ENCODE results near the gene DNAJC4. TPM values are rescaled to one million over a fixed set of nuclear protein-coding genes. Genes with fewer than 3 reads are reported as not detected.
A peak's percentile ranks its signal among the peaks of the same experiment; 100 is the strongest.

DNAJC4 gene
- total and polyA plus RNA-seq, 9 of the 15 experiments (the other 6 are each of a cell fraction or from before 2014, with no cell fraction given): 4.0 to 32.6 (median 19.9) TPM

DNA sequence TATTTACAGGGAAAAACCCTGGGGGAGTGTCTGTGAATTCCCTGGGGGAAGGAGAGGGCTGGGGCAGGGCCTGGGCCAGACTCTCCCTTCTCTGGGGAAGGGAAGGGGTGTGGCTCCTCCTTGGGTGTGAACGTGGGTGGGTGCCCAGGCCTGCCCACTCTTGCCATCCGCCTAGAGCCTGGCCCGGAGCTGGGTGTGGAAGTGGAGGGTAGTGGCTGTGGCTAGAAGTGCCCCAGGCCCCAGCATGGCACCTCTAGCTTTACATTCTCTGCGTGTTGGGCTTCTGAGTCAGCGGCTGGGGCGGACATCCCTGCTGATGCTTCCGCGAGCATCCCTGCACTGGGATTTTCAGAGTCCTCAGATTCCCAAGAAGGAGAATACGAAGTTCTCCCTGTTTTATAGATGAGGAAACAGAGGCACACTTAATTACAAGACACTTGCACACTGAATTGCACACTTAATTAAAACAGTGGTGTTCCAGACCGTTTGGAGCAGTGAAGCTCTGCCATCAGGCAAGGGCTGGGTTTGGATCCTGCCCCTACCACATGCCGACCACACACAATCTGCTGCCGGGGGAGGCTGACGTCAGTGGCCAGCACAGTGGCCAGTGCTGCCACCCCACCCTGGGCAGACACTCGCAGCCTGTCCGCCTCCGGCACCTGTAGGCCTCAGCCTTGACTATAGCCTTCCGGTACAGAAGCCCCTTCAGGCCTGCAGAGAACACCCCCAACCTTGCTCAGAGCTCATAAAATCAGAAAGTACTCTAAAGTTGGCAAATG is 46.5 kb downstream of the DNAJC4 start:
- Histone ChIP-seq H3K9ac (ENCODE audit: insufficient read depth in 1 of 2, low read depth in 2 of 2, low read length in 2 of 2) (peak overlapping the region in 1 of 2 experiments; percentile 78; a peak in 2 of 4 replicates), H3K9me3 (replicated peaks; ENCODE audit: control insufficient read depth, insufficient read depth, low read depth, low read length) (no peaks in the 10 kb centered on the region), H2AFZ (ENCODE audit: low read depth, low read length) (no peak overlapping the region), H3K27me3 (ENCODE audit: control insufficient read depth in 2 of 2, insufficient read depth in 2 of 2, low read length in 2 of 2) (no peaks in the 10 kb centered on the region), H3K4me2 (ENCODE audit: insufficient read depth, low read length) (no peak overlapping the region), H3K4me3 (no peak overlapping the region), H3K27ac (ENCODE audit: extremely low read depth, low read depth, low read length) (no peak overlapping the region), H3K9me1 (ENCODE audit: control insufficient read depth, insufficient read depth, low read length) (no peaks in the 10 kb centered on the region), H3K36me3 (ENCODE audit: control insufficient read depth, insufficient read depth, low read length) (peaks cover 31% of the 10 kb centered on the region; the same call in 2 of the 3 replicates), H3K4me1 (replicated peaks in 1 of 2; ENCODE audit: control insufficient read depth in 2 of 2, insufficient read depth in 2 of 2, low read length in 2 of 2) (peaks cover 15 to 37% of the 10 kb centered on the region in 2 experiments), H3K79me2 (ENCODE audit: control insufficient read depth, insufficient read depth, low read length) (peaks cover 27% of the 10 kb centered on the region), H4K20me1 (replicated peaks; ENCODE audit: control insufficient read depth, insufficient read depth, low read length) (no peaks in the 10 kb centered on the region)
- DNase-seq (ENCODE audit: extremely low read depth in 1 of 4, low spot score in 3 of 4): no peak
- no peak for ATAC-seq
- intact Hi-C loops (cut with micrococcal nuclease) (no loop called here), in situ Hi-C loops (cut with MboI) (no loop called here)
- FAIRE-seq: no peak
- WGBS (ENCODE audit: insufficient coverage, low coverage, missing lambda C conversion rate): 86% methylated on average over 17 of the region's 17 CpGs
- ChIA-PET POLR2A (interaction anchor here (0.6 to 1.0 kb wide), 3 partner anchors 9 to 600 kb away, joined by 3 read pairs; no protein-coding TSS in a partner anchor), CTCF (ENCODE audit: low intra/inter-chr PET ratio) (interaction anchor here (0.5 kb wide), 1 partner anchor 78 kb away, joined by 3 read pairs; no protein-coding TSS in a partner anchor)
- no TSS peak for BruUV-seq (replicated peaks)
- TF ChIP-seq HSF4 (CRISPR knock-in tag; IDR thresholded peaks at IDR 0.05; ENCODE audit: borderline replicate concordance): no peak
- TF ChIP-seq, protein P1, sequence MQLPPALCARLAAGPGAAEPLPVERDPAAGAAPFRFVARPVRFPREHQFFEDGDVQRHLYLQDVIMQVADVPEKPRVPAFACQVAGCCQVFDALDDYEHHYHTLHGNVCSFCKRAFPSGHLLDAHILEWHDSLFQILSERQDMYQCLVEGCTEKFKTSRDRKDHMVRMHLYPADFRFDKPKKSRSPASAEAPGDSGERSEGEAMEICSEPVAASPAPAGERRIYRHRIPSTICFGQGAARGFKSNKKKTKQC (CRISPR knock-in tag; IDR thresholded peaks at IDR 0.05): no peak
- no peak for TF ChIP-seq ZNF224 (CRISPR knock-in tag; IDR thresholded peaks at IDR 0.05)
- no peak for TF ChIP-seq TAF7 (tag; IDR thresholded peaks at IDR 0.05)
- TF ChIP-seq ZBTB8A (IDR thresholded peaks at IDR 0.05; ENCODE audit: partially characterized antibody): no peak
- TF ChIP-seq ATF7 (IDR thresholded peaks at IDR 0.05): no peak
- TF ChIP-seq ZNF212 (CRISPR knock-in tag; IDR thresholded peaks at IDR 0.05): no peak
- TF ChIP-seq, protein P2, sequence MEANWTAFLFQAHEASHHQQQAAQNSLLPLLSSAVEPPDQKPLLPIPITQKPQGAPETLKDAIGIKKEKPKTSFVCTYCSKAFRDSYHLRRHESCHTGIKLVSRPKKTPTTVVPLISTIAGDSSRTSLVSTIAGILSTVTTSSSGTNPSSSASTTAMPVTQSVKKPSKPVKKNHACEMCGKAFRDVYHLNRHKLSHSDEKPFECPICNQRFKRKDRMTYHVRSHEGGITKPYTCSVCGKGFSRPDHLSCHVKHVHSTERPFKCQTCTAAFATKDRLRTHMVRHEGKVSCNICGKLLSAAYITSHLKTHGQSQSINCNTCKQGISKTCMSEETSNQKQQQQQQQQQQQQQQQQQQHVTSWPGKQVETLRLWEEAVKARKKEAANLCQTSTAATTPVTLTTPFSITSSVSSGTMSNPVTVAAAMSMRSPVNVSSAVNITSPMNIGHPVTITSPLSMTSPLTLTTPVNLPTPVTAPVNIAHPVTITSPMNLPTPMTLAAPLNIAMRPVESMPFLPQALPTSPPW (CRISPR knock-in tag; IDR thresholded peaks at IDR 0.05): no peak
- TF ChIP-seq FOXK1 (CRISPR knock-in tag; IDR thresholded peaks at IDR 0.05; ENCODE audit: borderline replicate concordance): no peak
- TF ChIP-seq ELF2 (CRISPR knock-in tag; IDR thresholded peaks at IDR 0.05): no peak
- TF ChIP-seq, protein P3, sequence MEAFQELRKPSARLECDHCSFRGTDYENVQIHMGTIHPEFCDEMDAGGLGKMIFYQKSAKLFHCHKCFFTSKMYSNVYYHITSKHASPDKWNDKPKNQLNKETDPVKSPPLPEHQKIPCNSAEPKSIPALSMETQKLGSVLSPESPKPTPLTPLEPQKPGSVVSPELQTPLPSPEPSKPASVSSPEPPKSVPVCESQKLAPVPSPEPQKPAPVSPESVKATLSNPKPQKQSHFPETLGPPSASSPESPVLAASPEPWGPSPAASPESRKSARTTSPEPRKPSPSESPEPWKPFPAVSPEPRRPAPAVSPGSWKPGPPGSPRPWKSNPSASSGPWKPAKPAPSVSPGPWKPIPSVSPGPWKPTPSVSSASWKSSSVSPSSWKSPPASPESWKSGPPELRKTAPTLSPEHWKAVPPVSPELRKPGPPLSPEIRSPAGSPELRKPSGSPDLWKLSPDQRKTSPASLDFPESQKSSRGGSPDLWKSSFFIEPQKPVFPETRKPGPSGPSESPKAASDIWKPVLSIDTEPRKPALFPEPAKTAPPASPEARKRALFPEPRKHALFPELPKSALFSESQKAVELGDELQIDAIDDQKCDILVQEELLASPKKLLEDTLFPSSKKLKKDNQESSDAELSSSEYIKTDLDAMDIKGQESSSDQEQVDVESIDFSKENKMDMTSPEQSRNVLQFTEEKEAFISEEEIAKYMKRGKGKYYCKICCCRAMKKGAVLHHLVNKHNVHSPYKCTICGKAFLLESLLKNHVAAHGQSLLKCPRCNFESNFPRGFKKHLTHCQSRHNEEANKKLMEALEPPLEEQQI (IDR thresholded peaks at IDR 0.05): no peak
- no peak for TF ChIP-seq CEBPG (CRISPR knock-in tag; IDR thresholded peaks at IDR 0.05)
- no peak for TF ChIP-seq CEBPG (tag; conservative IDR thresholded peaks at IDR 0.05 in 1 of 2, IDR thresholded peaks at IDR 0.05 in 1 of 2)
- no peak for TF ChIP-seq CBFB (CRISPR knock-in tag; IDR thresholded peaks at IDR 0.05)
- TF ChIP-seq MCM5 (IDR thresholded peaks at IDR 0.05; ENCODE audit: low read depth): no peak
- TF ChIP-seq, protein P4, sequence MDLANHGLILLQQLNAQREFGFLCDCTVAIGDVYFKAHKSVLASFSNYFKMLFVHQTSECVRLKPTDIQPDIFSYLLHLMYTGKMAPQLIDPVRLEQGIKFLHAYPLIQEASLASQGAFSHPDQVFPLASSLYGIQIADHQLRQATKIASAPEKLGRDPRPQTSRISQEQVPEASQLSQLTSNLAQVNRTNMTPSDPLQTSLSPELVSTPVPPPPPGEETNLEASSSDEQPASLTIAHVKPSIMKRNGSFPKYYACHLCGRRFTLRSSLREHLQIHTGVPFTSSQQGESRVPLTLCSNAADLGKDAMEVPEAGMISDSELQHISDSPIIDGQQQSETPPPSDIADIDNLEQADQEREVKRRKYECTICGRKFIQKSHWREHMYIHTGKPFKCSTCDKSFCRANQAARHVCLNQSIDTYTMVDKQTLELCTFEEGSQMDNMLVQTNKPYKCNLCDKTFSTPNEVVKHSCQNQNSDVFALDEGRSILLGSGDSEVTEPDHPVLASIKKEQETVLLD (IDR thresholded peaks at IDR 0.05): no peak
- TF ChIP-seq HDAC8 (tag; IDR thresholded peaks at IDR 0.05): no peak
